Mesenchymal stem cell (in vitro differentiated cells and primary cell): ENCODE data around the gene DDX59.

ENCODE experiments used
- DNase-seq: peaks from one replicate; pipeline ENCODE4 v3.0.0-alpha.2; 2013
- H2AFZ ChIP-seq: one replicate; pipeline ENCODE4 v1.6.1; 2013; ENCODE audit warnings: low read depth, mild to moderate bottlenecking, control low read depth, inconsistent platforms, low read length, moderate library complexity
- H2AK5ac ChIP-seq: 2 replicates; pipeline ENCODE4 v1.6.1; 2013; ENCODE audit warnings: low read length, moderate library complexity, mild to moderate bottlenecking, inconsistent platforms; ENCODE audit not compliant: severe bottlenecking
- H2BK120ac ChIP-seq: one replicate; pipeline ENCODE4 v1.6.1; 2013; ENCODE audit warnings: low read depth, mild to moderate bottlenecking, inconsistent platforms, low read length, moderate library complexity
- H2BK12ac ChIP-seq, 2 experiments: one replicate each; pipeline ENCODE4 v1.6.1; 2013; ENCODE audit warnings: inconsistent platforms in 2 of 2, low read length in 2 of 2, mild to moderate bottlenecking in 2 of 2, moderate library complexity in 2 of 2, control low read depth in 1 of 2
- H2BK15ac ChIP-seq: one replicate; pipeline ENCODE4 v1.6.1; 2013; ENCODE audit warnings: mild to moderate bottlenecking, low read depth, inconsistent platforms; ENCODE audit not compliant: poor library complexity, severe bottlenecking
- H2BK5ac ChIP-seq: 2 replicates; pipeline ENCODE4 v1.6.1; 2013; ENCODE audit warnings: low read depth, mild to moderate bottlenecking, low read length, control low read depth, inconsistent platforms; ENCODE audit not compliant: poor library complexity, severe bottlenecking
- H3K14ac ChIP-seq, 2 experiments: one replicate each; pipeline ENCODE4 v1.6.1; 2013; ENCODE audit warnings: inconsistent platforms in 2 of 2, low read length in 2 of 2, control low read depth in 1 of 2, mild to moderate bottlenecking in 1 of 2, moderate library complexity in 1 of 2
- H3K18ac ChIP-seq, 2 experiments: one replicate each; pipeline ENCODE4 v1.6.1; 2013; ENCODE audit warnings: inconsistent platforms in 2 of 2, low read length in 2 of 2, control low read depth in 1 of 2, low read depth in 1 of 2, mild to moderate bottlenecking in 1 of 2
- H3K23ac ChIP-seq, 2 experiments: one replicate each; pipeline ENCODE4 v1.6.1; 2013; ENCODE audit warnings: inconsistent platforms in 2 of 2, low read length in 2 of 2, mild to moderate bottlenecking in 2 of 2, moderate library complexity in 2 of 2, control low read depth in 1 of 2
- H3K27ac ChIP-seq: 2 replicates; pipeline ENCODE4 v1.5.1; 2013; ENCODE audit warnings: mild to moderate bottlenecking, moderate library complexity, low read length, control low read depth, inconsistent platforms; ENCODE audit not compliant: poor library complexity, severe bottlenecking
- H3K27me3 ChIP-seq, 2 experiments: 2 replicates each; pipeline versions ENCODE4 v1.6.1 to v1.7.0; 2013; ENCODE audit warnings: low read length in 2 of 2, mild to moderate bottlenecking in 2 of 2, moderate library complexity in 2 of 2, control low read depth in 1 of 2, inconsistent platforms in 1 of 2; ENCODE audit not compliant: control insufficient read depth in 1 of 2, insufficient read depth in 1 of 2
- H3K36me3 ChIP-seq, 2 experiments: 2 replicates each; pipeline versions ENCODE4 v1.6.1 to v1.7.0; 2013; ENCODE audit warnings: low read length in 2 of 2, control low read depth in 1 of 2, inconsistent platforms in 1 of 2, low read depth in 1 of 2, mild to moderate bottlenecking in 1 of 2; ENCODE audit not compliant: insufficient read depth in 2 of 2, control insufficient read depth in 1 of 2
- H3K4ac ChIP-seq, 2 experiments: one replicate each; pipeline ENCODE4 v1.6.1; 2013; ENCODE audit warnings: inconsistent platforms in 2 of 2, low read length in 2 of 2, mild to moderate bottlenecking in 2 of 2, moderate library complexity in 2 of 2, control low read depth in 1 of 2, low read depth in 1 of 2
- H3K4me1 ChIP-seq: 2 replicates; pipeline ENCODE4 v1.6.1; 2013; ENCODE audit warnings: low read depth, low read length, control low read depth; ENCODE audit not compliant: control insufficient read depth, insufficient read depth
- H3K4me2 ChIP-seq: 2 replicates; pipeline ENCODE4 v1.6.1; 2013; ENCODE audit warnings: low read length, mild to moderate bottlenecking, inconsistent platforms; ENCODE audit not compliant: poor library complexity, severe bottlenecking
- H3K4me3 ChIP-seq, 2 experiments: 2 replicates each; pipeline versions ENCODE4 v1.5.1 to v1.7.0; 2013; ENCODE audit warnings: low read length in 2 of 2, mild to moderate bottlenecking in 2 of 2, control low read depth in 1 of 2, low read depth in 1 of 2; ENCODE audit not compliant: insufficient read depth in 1 of 2
- H3K79me1 ChIP-seq: replicated peaks from 2 replicates; pipeline ENCODE4 v1.6.1; 2013; ENCODE audit warnings: mild to moderate bottlenecking, control low read depth, low read length, inconsistent platforms; ENCODE audit not compliant: poor library complexity, severe bottlenecking
- H3K9ac ChIP-seq: 2 replicates; pipeline ENCODE4 v1.7.0; 2013; ENCODE audit warnings: mild to moderate bottlenecking, low read length, moderate library complexity
- H3K9me3 ChIP-seq: 2 replicates; pipeline ENCODE4 v1.7.0; 2013; ENCODE audit warnings: mild to moderate bottlenecking, low read length; ENCODE audit not compliant: control insufficient read depth
- H4K8ac ChIP-seq: one replicate; pipeline ENCODE4 v1.6.1; 2013; ENCODE audit warnings: inconsistent platforms, mild to moderate bottlenecking, low read length, moderate library complexity
- H4K91ac ChIP-seq: one replicate; pipeline ENCODE4 v1.6.1; 2013; ENCODE audit warnings: mild to moderate bottlenecking, low read length, inconsistent platforms
- WGBS: methylation state at CpG from one replicate; pipeline ENCODE4 v1.1.7; 2013; ENCODE audit warnings: mixed read lengths; 5-methylcytosine and 5-hydroxymethylcytosine counted together

DDX59 gene

DNA sequence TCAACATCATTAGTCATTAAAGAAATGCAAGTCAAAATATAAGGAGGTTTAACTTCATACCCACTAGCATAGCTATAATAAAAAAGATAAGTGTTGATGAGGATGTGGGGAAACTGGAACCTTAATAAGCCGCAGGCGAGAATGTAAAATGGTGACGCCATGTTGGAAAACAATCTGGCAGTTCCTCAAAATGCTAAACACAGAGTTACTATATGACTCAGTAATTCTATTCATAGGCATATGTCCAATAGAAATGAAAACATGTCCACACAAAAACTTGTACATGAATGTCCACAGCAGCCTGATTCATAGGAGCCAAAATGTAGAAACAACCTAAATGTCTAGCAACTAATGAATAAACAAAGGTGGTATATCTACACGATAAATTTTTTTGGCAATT is 23.2 kb downstream of the DDX59 start:
- Histone ChIP-seq H3K23ac (no peak overlapping the region), H2BK12ac (no peak overlapping the region), H2BK5ac (no peak overlapping the region), H3K9ac (no peak overlapping the region), H3K18ac (no peak overlapping the region), H4K91ac (no peak overlapping the region), H3K9me3 (no peaks in the 10 kb centered on the region), H3K4me1 (no peaks in the 10 kb centered on the region), H4K8ac (no peak overlapping the region), H3K27me3 (no peaks in the 10 kb centered on the region), H3K27ac (no peak overlapping the region), H3K79me1 (no peaks in the 10 kb centered on the region), H2AK5ac (no peak overlapping the region), H2BK15ac (no peak overlapping the region), H3K4me2 (no peak overlapping the region), H3K14ac (no peak overlapping the region), H3K4ac (no peak overlapping the region), H3K4me3 (no peak overlapping the region), H2AFZ (no peak overlapping the region), H3K36me3 (peaks cover 6 to 40% of the 10 kb centered on the region in 2 experiments), H2BK120ac (no peak overlapping the region)
- no peak for DNase-seq
- WGBS = no CpG with 5 or more reads among the region's 4 CpGs

DNA sequence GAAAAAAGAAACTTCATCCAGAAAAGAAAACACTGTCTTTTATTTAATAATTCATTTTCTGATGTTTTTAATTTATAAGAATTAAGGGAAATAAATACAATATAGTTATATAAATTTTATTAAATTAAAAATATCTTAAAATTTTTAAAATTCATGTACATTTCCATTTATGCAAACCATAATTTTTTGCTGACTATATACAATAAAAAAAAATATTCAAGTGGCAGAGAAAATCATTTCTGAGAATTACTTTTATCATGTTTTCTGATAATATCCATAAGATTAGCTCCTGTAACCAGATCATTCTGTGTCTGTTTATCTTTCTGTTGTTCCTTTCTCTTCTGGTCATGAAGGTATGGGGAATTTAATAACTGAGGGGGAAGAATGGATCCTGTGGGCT is 25.7 kb downstream of the DDX59 start:
- no peak for DNase-seq
- Histone ChIP-seq H2BK5ac (no peak overlapping the region), H2BK12ac (no peak overlapping the region), H3K4me3 (no peak overlapping the region), H3K27ac (no peak overlapping the region), H3K4me2 (no peak overlapping the region), H3K4me1 (no peaks in the 10 kb centered on the region), H3K23ac (no peak overlapping the region), H3K4ac (no peak overlapping the region), H3K27me3 (no peaks in the 10 kb centered on the region), H3K79me1 (no peaks in the 10 kb centered on the region), H4K8ac (no peak overlapping the region), H3K14ac (no peak overlapping the region), H3K9ac (no peak overlapping the region), H2AFZ (no peak overlapping the region), H2AK5ac (no peak overlapping the region), H4K91ac (no peak overlapping the region), H3K9me3 (no peaks in the 10 kb centered on the region), H2BK15ac (no peak overlapping the region), H3K36me3 (peaks cover 6 to 30% of the 10 kb centered on the region in 2 experiments), H3K18ac (no peak overlapping the region), H2BK120ac (no peak overlapping the region)

GRCh38 chr1:200642481-200642880 is 27.2 kb downstream of the DDX59 start:
- Histone ChIP-seq H3K14ac (no peak overlapping the region), H3K18ac (no peak overlapping the region)

GRCh38 chr1:200640963-200641401 is 28.7 kb downstream of the DDX59 start:
- H3K36me3 ChIP-seq = peaks cover 0 to 9% of the 10 kb centered on the region in 2 experiments
- no peak overlapping the region for H3K23ac ChIP-seq
- no peak overlapping the region for H2AFZ ChIP-seq
- no peaks in the 10 kb centered on the region for H3K79me1 ChIP-seq
- WGBS = 88% methylated on average over 4 of the region's 5 CpGs
- H2BK15ac ChIP-seq = no peak overlapping the region
- no peaks in the 10 kb centered on the region for H3K9me3 ChIP-seq
- H4K91ac ChIP-seq = no peak overlapping the region
- DNase-seq = no peak
- no peak overlapping the region for H3K14ac ChIP-seq
- H2BK120ac ChIP-seq = no peak overlapping the region
- H2BK5ac ChIP-seq = no peak overlapping the region
- H3K18ac ChIP-seq = no peak overlapping the region
- H3K4me1 ChIP-seq = no peaks in the 10 kb centered on the region
- H2AK5ac ChIP-seq = no peak overlapping the region
- no peak overlapping the region for H3K4me3 ChIP-seq
- H2BK12ac ChIP-seq = no peak overlapping the region
- no peaks in the 10 kb centered on the region for H3K27me3 ChIP-seq
- H4K8ac ChIP-seq = no peak overlapping the region
- H3K4ac ChIP-seq = no peak overlapping the region
- no peak overlapping the region for H3K9ac ChIP-seq
- no peak overlapping the region for H3K4me2 ChIP-seq
- no peak overlapping the region for H3K27ac ChIP-seq

More at GRCh38 chr1:200642481-200642880, 27.2 kb downstream of the DDX59 start:
- Histone ChIP-seq H3K4me1 (no peaks in the 10 kb centered on the region), H3K9me3 (no peaks in the 10 kb centered on the region), H3K4ac (no peak overlapping the region), H4K8ac (no peak overlapping the region), H3K23ac (no peak overlapping the region), H3K79me1 (no peaks in the 10 kb centered on the region), H3K4me2 (no peak overlapping the region), H2BK120ac (no peak overlapping the region), H3K36me3 (peaks cover 0 to 20% of the 10 kb centered on the region in 2 experiments), H3K4me3 (no peak overlapping the region), H2BK5ac (no peak overlapping the region), H3K27ac (no peak overlapping the region), H3K27me3 (no peaks in the 10 kb centered on the region), H4K91ac (no peak overlapping the region), H2BK12ac (no peak overlapping the region), H2AFZ (no peak overlapping the region), H3K9ac (no peak overlapping the region), H2AK5ac (no peak overlapping the region), H2BK15ac (no peak overlapping the region)
- no peak for DNase-seq
- WGBS = 95% methylated on average over 3 of the region's 6 CpGs
